GM19193 (cell line): ENCODE measurements around the gene PREPL.

ENCODE experiments used
- POLR2A ChIP-seq: IDR thresholded peaks from 4 replicates; pipeline ENCODE4 v1.6.1; 2011; ENCODE audit not compliant: insufficient read depth, insufficient read length; ENCODE audit errors: extremely low read depth

The PREPL gene

DNA sequence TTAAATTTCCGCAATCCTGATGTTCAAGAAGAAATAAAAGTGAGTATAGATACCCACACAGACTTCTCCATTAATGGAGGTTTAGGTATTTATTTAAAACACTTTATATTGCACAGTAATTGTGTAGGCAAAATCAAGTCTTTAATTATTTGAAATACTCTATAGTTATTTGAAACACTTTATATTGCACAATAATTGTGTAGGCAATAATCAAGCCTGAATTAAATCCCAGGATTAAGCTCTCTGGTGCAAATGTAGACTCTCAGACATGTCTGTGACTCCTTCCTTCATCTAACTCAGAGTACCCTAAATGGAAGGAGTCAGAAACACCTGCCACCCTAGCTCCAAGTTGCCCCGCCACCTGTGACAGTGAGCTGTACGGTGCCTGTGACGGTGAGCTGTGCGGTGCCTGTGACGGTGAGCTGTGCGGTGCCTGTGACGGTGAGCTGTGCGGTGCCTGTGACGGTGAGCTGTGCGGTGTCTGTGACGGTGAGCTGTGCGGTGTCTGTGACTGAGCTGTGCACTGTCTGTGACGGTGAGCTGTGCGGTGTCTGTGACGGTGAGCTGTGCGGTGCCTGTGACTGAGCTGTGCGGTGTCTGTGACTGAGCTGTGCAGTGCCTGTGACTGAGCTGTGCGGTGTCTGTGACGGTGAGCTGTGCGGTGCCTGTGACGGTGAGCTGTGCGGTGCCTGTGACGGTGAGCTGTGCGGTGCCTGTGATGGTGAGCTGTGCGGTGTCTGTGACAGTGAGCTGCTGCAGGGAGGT is 75.0 kb downstream of the PREPL start:
- no peak for TF ChIP-seq POLR2A

- no peak for TF ChIP-seq POLR2A
These were observed 76.1 kb downstream of the PREPL start for GRCh38 chr2:44285174-44285573.

DNA sequence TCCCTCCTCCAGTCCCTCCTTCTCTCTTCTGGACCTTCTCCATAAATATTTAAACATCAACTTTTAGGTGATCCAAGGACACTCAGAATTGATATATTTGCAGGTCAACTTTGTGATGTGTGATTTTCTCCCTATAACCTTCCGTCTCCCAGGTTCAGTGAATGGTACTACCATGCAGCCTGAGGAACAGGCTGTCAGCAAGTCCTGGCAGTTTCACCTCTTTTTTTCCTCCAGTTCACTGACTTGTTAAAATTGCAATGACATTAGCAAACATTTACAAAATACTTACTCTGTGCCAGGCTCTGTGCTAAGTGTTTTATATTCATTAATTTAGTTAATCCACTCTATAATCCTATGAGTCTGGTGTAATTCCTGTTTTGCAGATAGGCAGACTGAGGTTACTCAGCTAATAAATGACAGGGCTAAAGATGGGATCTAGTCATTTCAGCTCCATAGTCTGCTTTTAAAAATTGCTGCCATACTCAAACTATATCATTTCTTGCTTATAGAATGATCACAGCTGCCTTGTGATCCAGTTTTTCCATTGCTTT is 78.1 kb downstream of the PREPL start:
- TF ChIP-seq POLR2A: no peak

GRCh38 chr2:44280869-44281268 is 80.4 kb downstream of the PREPL start:
- TF ChIP-seq POLR2A: no peak

DNA sequence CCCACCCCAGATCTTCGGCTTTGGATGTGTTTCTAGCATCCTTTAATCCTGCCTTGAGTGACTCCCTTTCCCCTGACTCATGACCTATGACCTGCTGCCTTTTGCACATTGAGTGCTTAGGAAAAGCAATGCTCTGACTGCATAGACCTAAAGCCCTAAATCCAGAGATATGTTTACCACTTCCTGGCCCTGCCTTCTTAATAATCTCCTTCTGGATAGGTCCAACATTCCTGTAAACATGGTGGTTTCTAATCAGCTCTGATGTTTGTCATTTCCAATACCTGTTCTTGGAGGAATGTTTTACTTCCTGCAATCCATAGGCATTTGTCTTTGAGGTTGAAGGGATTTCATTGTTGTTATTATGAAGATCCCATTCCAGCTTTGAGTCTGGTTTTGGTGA is 83.8 kb downstream of the PREPL start:
- TF ChIP-seq POLR2A: no peak

GRCh38 chr2:44275927-44276303 is 85.4 kb downstream of the PREPL start:
- no peak for TF ChIP-seq POLR2A

GRCh38 chr2:44273596-44273995 is 87.7 kb downstream of the PREPL start:
- no peak for TF ChIP-seq POLR2A

DNA sequence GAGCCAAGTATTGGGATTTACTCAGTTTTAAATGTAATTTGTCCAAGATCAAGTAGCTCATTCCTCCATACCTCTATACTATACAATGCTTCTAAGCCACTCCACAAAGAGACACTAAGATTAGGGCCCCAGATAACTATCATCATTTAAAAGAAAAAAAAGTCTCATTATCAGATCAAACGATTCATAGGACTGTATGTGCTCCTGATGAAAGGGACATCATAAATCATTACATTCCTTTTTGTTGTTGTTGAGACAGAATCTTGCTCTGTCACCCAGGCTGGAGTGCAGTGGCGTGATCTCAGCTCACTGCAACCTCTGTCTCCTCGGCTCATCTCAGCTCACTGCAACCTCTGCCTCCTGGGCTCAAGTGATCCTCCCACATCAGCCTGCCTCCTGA is 88.2 kb downstream of the PREPL start:
- no peak for TF ChIP-seq POLR2A

- TF ChIP-seq POLR2A: no peak
These were observed 90.0 kb downstream of the PREPL start for GRCh38 chr2:44271296-44271695.

- TF ChIP-seq POLR2A: no peak
These were observed 91.5 kb downstream of the PREPL start for GRCh38 chr2:44269831-44270230.

- no peak for TF ChIP-seq POLR2A
These were observed 93.3 kb downstream of the PREPL start for GRCh38 chr2:44267796-44268648.
